ENCODE data around the gene ETS1.
A peak's percentile ranks its signal among the peaks of the same experiment; 100 is the strongest.

Gene ETS1, protein sequence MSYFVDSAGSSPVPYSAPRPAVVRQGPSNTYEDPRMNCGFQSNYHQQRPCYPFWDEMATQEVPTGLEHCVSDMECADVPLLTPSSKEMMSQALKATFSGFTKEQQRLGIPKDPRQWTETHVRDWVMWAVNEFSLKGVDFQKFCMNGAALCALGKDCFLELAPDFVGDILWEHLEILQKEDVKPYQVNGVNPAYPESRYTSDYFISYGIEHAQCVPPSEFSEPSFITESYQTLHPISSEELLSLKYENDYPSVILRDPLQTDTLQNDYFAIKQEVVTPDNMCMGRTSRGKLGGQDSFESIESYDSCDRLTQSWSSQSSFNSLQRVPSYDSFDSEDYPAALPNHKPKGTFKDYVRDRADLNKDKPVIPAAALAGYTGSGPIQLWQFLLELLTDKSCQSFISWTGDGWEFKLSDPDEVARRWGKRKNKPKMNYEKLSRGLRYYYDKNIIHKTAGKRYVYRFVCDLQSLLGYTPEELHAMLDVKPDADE

DNA sequence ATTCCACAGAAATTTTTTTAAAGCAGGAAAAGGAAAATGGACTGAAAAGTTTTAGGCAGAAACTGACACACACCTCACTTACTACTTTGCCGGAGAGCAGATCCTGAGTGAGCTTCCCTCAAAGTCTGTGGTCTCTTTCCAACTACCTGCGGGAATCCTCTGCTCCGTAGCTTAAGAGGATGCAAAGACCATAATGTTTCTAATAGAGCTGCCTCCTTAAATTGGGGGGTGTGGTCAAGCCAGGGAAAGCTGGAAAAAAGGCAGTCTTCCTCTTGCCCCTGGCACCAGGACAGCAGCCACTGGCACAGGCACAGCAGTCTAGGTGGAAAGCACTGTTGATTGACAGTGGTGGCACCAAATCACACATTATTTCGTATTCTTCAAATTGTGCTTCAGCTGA, at the start of gene ETS1:
Gene ETS1 (minus strand): TSS at position 144 of the 400 bp plus-strand sequence. CDS start 14,428 bp downstream, outside the sequence.
- DNase-seq (ENCODE audit: low spot score): no peak

DNA sequence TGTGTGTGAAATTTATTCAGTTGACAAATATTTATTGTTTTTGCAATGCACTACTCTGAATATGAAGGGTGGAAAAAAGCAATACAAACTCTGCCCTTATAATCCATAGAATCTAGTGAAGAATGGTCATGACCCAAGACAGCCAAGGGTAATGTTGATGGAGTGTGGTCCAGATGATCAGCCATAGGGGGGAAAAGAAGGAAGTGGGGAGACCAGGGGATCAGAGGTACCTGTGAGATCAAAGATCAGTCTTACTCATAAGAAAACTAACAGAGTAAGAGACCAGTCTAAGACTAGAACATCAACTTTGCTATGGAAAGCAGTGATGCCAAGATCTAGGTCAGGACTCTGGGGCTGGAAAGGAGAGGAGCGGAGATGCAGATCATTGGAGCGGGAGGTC, 47.0 kb upstream of the ETS1 start:
- no peak for DNase-seq (ENCODE audit: low spot score)

DNA sequence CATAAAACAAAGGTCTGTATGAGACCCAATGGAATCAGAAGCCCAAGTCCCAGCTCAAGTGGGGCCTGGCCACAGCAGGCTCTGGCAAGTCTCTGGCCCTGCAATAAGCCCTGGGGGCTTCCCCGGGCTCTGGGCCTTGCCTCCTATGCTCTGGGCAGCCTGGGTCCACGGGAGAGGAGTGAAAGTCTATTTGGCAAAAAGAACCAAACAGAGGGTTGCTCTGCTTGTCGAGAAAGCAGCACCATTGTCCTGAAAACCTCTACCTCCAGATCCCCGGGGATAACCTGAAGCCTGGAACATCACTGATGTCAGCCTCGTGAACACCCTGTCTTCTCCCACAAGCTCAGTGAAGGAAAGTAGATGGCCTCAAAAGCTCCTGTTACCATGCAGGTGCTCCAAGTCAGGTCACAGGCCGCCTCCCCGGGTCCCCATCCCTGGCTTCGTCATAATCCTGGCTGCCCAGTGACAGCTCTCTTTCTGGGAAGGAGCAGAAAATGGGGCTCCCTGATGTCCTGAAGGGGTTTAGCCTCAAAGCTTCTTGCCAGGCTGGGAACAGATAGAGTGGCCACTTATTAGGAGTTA, 46.1 kb upstream of the ETS1 start:
- DNase-seq (ENCODE audit: low spot score): no peak

DNA sequence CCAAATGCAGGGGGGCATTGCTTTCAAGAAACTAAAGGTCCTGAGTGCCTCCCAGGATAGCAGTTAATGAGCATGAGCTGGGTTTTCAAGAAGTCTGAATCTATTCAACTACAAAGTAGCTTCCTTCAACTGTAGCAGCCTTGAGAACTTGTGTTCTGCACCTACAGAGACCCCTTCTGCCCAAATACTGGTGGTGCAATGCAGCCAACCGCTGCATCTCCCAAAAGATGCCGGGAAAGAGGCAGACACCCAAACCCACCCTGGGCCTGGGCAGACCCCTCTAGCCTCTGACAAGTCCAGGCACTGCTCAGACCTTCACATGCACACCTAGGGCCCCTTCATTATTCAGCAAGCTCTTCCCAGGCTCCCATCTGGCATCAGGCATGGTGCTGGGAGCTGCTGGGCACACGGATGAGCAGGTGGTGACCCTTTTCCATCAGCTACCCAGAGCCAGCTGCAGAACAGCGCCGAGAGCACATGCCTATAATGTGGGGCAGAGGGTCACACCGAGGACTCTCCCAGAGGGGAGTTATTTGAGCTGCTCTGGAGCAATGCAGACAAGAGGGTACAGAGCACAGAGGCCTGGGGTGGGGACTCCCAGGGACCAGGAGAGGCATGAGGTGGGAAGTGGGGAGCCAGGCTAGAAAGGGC, 44.9 kb upstream of the ETS1 start:
- DNase-seq (ENCODE audit: low spot score): peak; percentile 59

DNA sequence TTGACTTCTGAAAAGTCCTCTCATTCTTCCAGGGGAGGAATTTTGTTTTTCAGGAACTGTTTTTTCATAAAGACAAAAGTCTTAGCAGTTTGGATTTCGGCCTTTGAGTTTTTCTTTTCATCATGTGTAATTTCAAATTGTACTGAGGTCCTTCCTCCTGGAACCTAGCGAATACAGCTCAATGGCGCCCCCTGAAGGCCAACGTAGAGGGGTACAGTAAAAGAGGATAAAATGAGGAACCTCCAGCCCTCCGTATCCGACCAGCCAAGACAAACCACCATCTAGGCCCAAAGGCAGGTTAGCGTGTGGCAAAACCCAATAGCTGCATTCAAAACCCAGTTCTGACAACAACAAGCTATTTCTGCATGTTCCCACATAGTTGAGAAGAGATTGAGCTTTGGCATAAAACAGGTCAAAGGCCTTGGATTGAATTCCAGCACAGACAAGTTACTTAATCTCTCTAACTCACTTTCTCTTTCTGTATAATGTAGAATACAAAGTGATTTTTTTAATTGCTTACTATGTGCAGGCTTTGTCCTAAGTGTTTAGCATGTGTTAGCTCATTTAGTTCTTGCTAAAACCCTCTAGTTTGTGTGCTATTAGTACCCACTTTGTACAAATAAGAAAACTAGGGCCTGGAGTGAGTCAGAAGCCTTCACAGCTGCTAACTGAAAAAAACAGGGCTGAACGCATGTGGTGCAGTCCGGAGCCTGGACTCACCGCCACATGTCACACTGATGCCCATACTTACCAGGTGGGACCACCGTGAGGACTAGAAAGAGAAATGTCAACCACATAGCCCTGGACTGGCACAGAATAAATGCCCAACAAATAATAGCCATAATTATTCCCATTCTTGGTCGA, 43.2 kb upstream of the ETS1 start:
- DNase-seq (ENCODE audit: low spot score): peak; percentile 89

DNA sequence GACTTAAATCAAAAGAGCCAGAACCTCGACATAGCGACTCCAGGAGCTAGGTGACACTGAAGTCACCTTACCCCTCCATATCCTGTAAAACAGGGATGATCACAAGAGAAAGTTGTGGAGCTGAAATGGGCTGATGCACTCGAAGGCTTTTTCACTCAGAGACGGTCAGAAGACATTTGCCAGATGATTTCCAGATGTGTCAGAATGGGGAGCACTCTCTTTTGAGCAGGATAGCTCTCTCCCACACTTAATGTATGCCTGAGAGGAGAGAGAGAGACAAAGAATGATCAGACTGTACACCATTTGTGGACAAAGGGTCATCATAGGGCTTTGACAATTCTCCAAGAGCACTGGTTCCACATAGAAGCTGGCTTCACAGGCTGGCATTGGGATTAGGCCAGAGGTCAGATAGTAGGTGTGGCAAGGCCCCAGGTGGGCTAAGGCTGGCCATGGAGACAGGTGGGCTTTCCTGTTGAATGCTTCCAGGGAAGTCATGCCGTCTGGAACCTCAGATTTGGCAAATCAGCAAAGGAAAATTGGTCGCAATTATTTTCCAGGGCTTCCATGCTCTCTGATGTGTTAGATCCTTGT, 42.3 kb upstream of the ETS1 start:
- DNase-seq (ENCODE audit: low spot score): no peak

DNA sequence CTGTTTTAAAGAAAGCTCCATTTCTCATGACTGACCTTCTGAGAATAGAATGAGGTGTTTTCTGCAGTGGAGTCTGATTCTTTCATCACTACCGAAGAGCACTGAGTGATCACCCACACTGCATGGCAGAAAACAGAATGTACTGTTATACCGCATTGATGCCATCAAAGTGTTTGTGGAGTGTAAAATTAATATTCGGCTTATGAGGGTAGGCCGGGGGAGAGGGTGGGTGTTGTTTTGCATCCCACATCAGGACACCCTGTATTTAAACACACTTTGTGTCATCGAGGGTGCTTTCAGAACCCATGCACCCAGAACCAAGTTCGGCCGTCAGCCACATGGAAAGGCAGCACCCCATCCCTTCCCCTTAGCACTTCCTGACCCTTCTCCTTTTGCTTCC, 41.3 kb upstream of the ETS1 start:
- peak; percentile 40 for DNase-seq (ENCODE audit: low spot score)

DNA sequence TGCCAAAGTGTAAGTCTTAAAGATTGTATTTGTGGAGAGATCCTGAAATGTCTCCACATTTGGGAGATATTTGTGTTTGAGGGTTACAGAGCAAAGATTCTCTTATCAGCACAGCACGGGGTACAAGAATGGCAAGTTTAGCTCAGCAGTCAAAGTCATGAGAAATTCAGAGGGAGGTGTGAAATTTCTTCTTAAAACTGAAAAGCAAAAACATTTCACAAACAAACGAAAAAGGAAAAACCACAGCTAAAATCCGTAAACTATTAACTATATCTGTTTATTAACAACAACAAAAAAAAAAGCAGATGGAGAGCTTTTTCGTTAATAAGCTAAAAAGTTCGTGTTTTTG, 40.9 kb upstream of the ETS1 start:
- DNase-seq (ENCODE audit: low spot score): no peak

DNA sequence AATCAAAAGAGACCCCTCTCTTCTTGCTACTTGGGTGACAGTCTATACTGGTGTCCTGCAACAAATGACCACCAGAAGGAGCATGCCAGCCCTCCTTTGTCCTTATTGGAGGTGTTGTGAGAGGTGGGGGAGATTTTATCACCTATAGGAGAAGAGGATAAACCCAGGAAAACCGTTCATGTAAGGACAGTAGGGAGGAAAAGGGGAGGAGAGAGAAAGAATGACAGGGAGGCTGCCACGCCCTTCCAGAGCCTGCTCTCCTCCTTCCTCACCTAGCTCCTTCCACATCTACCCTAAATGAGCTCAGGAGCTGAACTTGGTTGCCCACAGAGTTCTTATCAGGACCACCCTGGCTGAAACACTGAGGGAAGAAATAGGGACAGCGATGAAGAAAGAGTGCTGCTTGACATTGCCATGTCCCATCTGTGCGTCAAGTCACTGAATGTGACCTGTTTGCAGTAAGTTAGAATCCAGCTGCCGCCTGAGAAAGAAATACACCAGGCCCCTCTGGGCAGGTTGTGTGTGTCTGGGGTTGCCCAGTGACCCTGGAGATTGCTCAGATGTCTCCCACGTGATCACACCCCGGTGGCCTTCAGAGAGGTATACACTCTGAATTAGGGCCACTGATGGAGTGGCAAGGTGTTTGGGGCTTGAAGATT, 40.4 kb upstream of the ETS1 start:
- no peak for DNase-seq (ENCODE audit: low spot score)

DNA sequence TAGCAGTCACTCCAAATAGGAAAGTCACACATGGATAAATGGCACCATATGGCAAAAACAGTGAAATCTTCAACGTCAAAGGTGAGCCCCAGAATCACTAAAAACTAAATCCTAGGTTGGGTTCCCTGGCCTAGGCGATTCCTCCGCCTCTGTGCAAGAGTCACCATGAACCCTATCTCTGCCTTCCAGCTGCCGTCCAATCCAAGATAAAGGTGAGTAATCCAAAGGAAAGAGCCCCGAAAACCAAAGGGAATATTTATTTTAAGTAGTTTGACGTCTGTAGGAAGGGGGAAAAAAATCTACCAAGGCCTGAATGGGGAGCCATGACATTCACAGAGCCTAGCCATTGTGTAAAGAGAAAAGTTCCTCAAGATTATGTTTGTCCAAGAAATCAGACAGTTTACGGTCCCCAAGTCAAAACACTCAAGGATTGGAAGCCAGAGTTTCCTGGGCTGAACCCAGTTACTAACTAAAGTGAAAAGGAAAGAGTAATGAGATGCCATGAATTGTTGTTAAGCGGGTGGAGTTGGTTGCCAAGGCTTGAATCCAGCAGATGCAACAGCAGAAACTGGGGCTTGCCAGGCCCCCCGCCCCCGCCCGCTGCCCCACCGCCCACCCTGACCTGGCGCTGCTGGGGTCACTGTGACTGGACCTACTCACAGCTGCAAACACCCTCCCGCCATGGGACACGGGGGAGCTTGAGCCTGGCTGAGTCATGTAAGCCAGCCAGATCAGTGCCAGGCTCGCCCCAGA, 39.7 kb upstream of the ETS1 start:
- no peak for DNase-seq (ENCODE audit: low spot score)

DNA sequence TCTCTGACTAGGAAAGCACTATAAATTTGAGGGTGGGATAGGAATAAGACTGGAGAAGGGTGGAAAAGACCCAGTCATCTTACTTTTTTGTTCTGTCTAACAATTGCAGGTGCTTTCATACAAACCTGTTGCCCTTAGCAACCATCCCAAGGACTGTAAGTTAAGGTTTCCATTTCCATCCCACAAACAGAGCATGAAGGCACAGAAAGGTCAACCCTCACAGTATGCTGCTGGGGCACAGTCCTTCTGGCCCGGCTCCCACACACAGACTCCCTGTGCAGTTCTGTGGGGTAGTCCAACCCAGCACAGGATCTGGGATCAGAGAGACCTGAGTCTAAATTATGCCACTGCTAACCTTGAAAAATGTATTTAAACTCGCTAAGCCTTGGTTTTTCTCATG, 38.4 kb upstream of the ETS1 start:
- no peak for DNase-seq (ENCODE audit: low spot score)

DNA sequence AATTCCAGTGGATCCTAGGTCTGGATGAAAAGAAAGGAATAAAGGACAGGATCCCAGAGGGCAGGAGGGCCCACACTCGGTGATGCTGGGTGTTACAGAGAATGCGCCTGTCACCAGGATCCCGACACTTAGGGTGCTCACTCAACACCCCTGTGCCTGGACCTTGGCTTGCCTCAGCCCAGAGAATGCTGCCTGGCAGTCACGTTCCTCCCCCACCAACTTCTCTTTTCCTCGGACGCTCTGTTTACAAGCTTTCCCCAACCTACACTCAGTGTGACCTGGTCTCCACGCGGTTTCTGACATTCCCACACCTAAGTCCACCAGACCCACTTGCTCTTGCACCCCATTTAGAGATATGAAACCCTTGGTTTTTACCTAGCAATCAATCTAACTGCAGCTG, 38.0 kb upstream of the ETS1 start:
- DNase-seq (ENCODE audit: low spot score): no peak

DNA sequence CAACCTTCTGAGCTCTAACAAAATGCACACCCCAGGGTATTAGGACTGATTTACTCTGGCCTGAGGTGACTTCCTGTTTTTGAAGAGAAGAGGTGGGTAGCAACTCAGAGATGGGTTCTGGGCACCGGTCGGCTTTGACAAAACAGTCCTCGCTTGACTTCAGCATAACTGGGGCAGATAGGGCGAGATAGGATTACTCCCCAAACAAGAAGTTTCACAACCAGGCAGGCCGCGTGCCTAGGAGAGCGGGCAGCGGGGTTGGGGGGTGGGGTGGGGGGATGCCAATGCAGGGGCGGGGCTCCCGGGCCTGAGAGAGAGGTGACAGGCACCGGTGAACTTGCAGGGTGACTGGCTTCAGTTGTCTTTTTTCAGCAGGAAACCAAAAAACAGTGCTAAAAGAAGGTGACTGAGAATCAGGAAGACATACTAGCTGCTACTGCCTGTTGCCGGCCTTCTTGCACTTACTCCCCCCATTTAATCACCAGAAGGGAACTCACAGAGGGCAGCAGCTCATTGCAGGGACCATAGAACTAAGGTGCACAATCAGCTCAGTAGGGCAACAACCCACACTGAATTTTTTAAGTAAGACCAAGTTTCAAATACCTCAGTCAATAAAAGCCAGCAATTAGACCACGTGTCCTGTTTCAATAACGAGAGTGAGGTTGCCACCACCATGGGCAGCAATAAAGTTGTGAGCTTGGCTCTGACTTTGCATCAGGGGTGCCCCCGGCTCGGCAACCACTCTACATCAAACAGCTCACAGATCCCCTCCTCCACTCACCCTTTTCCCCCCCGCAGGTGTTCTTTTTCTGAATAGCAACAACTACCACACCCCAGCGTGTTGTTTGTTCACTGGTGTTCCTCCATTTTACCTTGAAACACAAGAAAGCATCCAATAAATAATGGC, 37.2 kb upstream of the ETS1 start:
- DNase-seq (ENCODE audit: low spot score): peak; percentile 90

DNA sequence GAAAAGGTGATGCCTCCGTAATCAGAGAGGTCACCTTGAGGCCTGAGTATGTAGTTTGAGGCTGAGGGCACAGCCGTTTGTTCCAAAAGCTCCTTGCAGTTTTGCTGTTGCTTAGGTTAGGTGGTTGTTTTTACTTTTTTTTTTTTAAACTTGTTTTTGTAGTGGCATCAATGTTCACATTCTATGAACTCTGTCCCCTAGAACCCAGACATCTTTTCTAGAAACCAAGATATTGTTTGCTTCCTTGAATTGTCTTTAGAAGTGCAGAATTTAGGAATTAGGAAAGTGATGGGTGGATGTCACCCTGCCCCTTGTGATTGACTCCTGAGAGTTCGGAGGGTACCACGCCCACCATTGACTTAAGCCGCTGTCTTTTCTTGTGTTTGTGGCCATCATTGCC, 35.7 kb upstream of the ETS1 start:
- DNase-seq (ENCODE audit: low spot score): no peak

DNA sequence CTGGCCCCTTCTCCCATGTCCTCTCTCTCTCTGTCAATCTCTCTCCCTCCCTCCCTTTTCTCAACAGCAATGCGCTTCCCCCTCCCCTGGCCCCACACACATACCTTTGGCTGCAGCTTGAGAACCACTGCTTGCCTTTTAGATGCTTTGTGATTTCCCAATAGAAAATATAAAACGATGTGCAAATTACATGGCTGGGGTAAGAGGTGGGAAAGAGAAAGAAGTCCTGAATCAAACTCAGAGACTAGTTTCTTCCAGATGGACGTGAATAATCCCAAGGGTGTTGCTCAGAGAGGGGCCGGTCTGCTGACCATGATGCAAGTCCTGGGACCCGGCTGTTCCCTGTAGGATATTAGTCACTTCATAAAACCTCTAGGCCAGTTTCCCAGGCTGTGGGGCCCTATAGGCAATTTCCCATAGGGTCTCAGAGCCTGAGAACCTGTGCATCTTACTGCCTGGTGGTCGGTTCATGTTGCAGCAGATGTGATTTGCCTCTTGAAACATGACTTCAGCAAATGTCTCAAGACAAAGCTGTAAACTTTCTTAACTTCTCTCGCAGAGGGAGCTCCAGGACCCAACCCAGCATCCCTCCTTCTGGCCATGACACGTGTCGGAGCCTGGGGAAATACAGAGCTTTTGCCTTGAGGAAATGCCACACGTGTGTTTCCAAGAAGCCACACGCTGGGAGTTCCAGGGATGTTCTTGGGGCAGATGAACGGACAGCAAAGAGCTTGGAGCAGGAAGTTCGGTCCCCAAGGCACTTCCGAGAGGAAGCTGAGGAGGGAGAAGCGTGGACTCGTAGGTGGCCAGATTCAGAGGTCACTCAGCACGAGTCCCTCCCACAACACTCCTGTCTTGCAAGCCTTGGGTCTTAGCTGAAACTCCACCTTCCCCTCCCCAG, 34.5 kb upstream of the ETS1 start:
- no peak for DNase-seq (ENCODE audit: low spot score)

DNA sequence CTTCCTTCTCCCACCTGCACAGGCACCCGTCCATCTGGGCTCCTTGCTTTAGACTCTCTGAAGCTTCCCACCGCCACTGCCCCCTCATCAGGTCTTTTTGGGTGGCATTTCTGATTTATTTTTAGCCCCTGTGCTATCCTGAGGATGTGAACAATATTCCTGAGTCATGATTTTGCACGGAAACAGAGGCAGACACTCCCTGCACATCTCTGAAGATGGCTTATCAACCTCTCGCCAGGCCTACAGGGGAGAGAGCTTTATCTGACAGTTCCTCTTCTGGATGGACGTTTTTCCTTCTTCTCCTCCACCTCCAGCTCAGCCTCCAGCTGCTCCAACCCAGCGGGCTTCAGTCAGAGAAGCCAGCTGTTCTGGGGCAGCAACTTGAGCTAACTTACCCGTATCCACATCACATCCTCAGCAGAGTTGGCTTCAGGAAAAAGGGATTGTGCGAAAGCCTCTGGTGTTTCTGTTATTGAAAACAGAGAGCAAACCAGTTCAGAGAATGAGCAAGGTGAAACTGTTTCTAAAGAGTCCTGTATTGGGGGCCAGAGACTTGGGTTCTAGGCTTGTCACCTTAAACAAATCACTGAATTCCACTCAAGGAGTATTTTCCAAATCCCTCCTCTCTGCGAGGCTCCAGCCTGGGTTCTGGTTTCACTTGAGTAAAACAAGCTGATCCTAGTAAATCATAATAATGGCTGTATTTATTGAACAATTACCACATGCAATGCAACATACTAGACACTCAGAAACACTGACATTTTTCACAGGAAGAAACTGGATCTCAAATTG, 33.1 kb upstream of the ETS1 start:
- DNase-seq (ENCODE audit: low spot score): no peak

DNA sequence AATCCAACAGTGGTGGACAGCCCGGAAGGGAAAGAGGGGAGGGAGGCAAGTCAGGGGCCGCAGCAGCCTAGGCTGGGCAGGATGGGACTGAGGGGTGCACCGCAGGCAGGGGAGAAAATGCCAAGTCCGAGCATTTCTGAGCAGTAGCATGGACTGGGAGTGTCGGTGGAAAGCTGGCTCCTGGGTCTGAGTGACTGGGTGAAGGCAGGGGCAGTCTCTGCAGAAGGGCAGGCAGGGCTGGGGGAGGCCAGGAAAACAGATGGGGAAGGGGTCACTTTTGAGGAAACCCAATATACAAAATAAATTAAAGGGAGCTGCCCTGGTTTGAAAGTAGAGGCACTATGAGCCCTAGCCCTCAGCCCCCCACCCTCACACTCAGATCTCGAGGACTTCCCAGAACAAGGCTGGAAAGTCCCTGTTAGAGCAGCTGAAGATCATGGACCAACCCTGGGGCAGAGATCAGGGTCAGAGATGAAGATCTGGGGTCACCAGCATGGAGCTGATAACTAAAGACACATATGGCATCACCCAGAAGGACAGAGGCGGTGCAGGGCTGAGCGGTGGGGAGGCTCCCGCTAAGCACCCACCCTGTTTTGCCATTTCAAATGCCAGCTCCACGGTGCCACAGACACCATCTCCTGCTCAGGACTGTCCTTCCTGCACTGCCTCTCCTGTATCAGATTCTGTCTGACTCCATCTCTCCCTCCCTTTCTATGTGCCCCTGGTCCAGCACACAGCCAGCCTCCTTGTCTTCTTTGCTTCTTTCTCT, 32.4 kb upstream of the ETS1 start:
- DNase-seq (ENCODE audit: low spot score): no peak
